ENCODE measurements around the gene OTUD1. TPM values are rescaled to one million over a fixed set of nuclear protein-coding genes. Genes with fewer than 3 reads are reported as not detected.

Gene OTUD1
- total RNA-seq, 1 donor from 2014 or later, result 11.0 TPM

DNA sequence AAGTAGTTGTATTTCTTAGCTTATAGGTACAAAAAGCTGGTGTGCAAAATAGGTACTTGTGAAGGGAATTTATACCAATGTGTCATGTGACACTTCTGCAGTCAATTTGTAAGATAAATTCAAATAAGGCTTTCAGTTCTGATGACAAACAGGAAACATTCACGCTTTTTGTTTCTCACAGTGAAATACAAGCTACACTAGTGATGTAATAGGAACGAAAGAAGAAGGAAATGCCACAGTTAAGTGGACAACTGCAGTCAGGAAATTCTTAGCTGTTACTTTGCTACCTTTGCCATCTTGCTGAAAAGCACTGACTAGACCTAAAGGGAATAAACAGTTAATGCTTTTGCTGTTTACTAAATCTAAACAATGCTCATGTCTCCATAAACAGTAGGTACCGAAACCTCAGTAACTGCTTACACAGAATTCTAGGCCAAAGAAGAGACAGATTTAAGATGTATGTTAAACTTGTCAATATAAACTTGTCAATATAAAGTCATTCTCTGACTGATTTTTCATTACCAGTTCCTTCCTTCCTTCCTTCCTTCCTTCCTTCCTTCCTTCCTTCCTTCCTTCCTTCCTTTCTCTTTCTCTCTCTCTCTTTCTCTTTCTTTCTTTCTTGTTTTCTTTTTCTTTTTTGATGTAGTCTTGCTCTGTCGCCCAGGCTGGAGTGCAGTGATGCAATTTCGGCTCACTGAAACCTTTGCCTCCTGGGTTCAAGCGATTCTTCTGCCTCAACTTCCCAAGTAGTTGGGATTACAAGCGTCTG lies 10.1 kb downstream of the OTUD1 start:
- Mint-ChIP-seq H3K27me3 (ENCODE audit: unreplicated experiment) (no peaks in the 10 kb centered on the region), H3K4me1 (ENCODE audit: unreplicated experiment) (no peaks in the 10 kb centered on the region), H3K4me3 (ENCODE audit: unreplicated experiment) (no peak overlapping the region), H3K9me3 (ENCODE audit: unreplicated experiment) (no peaks in the 10 kb centered on the region), H3K36me3 (ENCODE audit: unreplicated experiment) (no peaks in the 10 kb centered on the region), H3K27ac (ENCODE audit: unreplicated experiment) (no peak overlapping the region)
- DNase-seq (ENCODE audit: extremely low spot score, unreplicated experiment), result no peak
- TF ChIP-seq, protein P1, sequence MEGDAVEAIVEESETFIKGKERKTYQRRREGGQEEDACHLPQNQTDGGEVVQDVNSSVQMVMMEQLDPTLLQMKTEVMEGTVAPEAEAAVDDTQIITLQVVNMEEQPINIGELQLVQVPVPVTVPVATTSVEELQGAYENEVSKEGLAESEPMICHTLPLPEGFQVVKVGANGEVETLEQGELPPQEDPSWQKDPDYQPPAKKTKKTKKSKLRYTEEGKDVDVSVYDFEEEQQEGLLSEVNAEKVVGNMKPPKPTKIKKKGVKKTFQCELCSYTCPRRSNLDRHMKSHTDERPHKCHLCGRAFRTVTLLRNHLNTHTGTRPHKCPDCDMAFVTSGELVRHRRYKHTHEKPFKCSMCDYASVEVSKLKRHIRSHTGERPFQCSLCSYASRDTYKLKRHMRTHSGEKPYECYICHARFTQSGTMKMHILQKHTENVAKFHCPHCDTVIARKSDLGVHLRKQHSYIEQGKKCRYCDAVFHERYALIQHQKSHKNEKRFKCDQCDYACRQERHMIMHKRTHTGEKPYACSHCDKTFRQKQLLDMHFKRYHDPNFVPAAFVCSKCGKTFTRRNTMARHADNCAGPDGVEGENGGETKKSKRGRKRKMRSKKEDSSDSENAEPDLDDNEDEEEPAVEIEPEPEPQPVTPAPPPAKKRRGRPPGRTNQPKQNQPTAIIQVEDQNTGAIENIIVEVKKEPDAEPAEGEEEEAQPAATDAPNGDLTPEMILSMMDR (IDR thresholded peaks at IDR 0.05), result no peak

DNA sequence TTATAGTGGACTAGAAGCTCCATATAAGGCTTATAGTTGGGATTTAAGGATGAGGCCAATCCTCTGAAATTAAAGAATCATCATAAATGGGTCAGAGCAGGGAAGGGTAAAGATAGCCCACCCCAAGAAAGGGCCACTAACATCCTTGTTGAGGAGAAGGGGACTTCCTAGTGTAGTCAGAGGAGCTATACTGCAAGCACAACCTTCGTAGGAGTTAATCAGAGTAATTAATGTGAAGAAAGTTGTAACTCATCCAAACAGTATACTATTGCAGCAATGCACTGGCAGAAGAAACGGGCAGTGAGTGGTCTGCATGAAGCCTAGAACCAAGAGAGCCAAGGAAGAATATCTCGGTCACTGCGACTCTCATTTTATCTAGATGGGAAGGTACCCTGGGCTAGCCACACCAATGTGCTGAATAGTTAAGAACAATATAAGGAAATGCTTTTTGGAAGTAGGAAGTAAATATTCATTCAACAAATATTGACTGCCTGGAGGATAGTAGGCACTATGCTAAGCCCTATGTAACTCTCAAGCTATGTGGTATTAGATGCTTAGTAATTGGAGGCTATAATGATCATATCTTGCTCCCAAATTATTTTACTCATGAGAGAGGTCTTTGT lies 13.3 kb downstream of the OTUD1 start:
- peaks cover 4% of the 10 kb centered on the region for H3K27me3 Mint-ChIP-seq (ENCODE audit: unreplicated experiment)
- no peaks in the 10 kb centered on the region for H3K4me1 Mint-ChIP-seq (ENCODE audit: unreplicated experiment)
- TF ChIP-seq, protein P1 (IDR thresholded peaks at IDR 0.05), result no peak
- H3K9me3 Mint-ChIP-seq (ENCODE audit: unreplicated experiment), result no peaks in the 10 kb centered on the region
- no peak overlapping the region for H3K27ac Mint-ChIP-seq (ENCODE audit: unreplicated experiment)
- no peak overlapping the region for H3K4me3 Mint-ChIP-seq (ENCODE audit: unreplicated experiment)
- no peak for DNase-seq (ENCODE audit: extremely low spot score, unreplicated experiment)
- H3K36me3 Mint-ChIP-seq (ENCODE audit: unreplicated experiment), result no peaks in the 10 kb centered on the region

DNA sequence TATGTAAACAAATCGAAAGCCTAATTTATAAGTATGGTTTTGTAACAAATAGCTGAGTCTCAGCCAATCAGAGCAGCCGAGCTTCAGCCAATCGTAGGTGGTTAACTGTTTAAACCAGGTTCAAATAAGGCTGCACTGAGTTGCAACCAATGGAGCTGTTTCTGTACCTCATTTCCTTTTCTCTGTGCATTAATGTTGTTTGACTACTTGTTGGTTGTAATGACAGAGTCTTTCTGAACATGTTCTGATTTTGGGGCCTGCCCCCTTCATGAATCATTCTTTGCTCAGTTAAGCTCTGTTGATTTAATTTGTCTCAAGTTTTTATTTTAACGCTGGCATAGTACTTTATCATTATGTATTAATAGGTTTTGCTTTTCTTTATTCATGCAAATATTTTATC lies 14.6 kb downstream of the OTUD1 start:
- Mint-ChIP-seq H3K4me1 (ENCODE audit: unreplicated experiment) (no peaks in the 10 kb centered on the region), H3K36me3 (ENCODE audit: unreplicated experiment) (no peaks in the 10 kb centered on the region), H3K4me3 (ENCODE audit: unreplicated experiment) (no peak overlapping the region), H3K27ac (ENCODE audit: unreplicated experiment) (no peak overlapping the region), H3K9me3 (ENCODE audit: unreplicated experiment) (no peaks in the 10 kb centered on the region), H3K27me3 (ENCODE audit: unreplicated experiment) (peaks cover 4% of the 10 kb centered on the region)
- DNase-seq (ENCODE audit: extremely low spot score, unreplicated experiment), result no peak
- TF ChIP-seq, protein P1 (IDR thresholded peaks at IDR 0.05), result no peak

DNA sequence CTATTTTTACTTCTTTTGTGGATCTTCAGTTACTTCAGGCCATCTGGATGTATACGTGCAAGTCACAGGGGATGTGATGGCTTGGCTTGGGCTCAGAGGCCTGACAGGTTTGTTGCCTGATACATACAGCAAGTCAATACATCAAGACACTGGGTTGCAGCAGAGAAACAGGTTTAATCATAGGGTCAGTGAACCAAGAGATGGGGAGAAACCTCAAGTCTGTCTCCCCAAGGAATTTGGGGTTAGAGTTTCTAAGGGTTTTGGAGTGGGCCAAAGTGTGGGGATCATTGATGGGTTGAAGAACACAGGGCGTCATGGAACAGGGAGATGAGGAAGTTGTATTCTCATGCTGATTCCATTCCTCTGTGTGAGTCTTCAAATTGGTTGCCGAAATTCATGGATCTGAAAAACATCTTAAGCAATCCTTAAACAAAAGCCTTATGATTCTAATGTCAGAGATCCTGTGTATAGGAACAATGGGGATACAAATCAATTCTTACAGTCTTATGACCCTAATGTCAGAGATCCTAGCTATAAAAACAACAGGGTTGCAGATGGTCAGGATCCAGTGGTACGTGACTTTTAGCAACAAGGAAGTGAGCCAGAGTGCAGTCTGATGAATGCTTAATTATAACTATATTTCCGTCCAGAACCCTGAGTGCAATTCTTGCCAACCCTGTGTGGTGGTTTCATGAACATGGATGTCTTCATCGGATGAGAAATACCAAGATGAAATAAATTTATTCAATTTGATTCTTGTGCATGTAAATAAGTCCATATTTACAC lies 18.9 kb downstream of the OTUD1 start:
- DNase-seq (ENCODE audit: extremely low spot score, unreplicated experiment), result no peak
- Mint-ChIP-seq H3K9me3 (ENCODE audit: unreplicated experiment) (no peaks in the 10 kb centered on the region), H3K27me3 (ENCODE audit: unreplicated experiment) (peaks cover 9% of the 10 kb centered on the region), H3K36me3 (ENCODE audit: unreplicated experiment) (no peaks in the 10 kb centered on the region), H3K4me1 (ENCODE audit: unreplicated experiment) (no peaks in the 10 kb centered on the region), H3K27ac (ENCODE audit: unreplicated experiment) (no peak overlapping the region), H3K4me3 (ENCODE audit: unreplicated experiment) (no peak overlapping the region)
- TF ChIP-seq, protein P1 (IDR thresholded peaks at IDR 0.05), result no peak
